SIG-M5 (cell line): ENCODE measurements around the gene BHMT2.

Experiments used
- DNase-seq: peaks from one replicate; lab custom pipeline; 2025; lab: John Stamatoyannopoulos, UW

Gene BHMT2

GRCh38 chr5:79062436-79062835, 7.1 kb upstream of the BHMT2 start:
- no peak for DNase-seq

GRCh38 chr5:79070350-79070667, 742 bp downstream of the BHMT2 start:
- no peak for DNase-seq

GRCh38 chr5:79074641-79075040, 5.1 kb downstream of the BHMT2 start:
- no peak for DNase-seq

- no peak for DNase-seq
These were observed 6.3 kb downstream of the BHMT2 start for GRCh38 chr5:79075646-79076426.

- DNase-seq = no peak
These were observed 7.3 kb downstream of the BHMT2 start for GRCh38 chr5:79076819-79077218.

GRCh38 chr5:79077680-79078365, 8.3 kb downstream of the BHMT2 start:
- DNase-seq = no peak

GRCh38 chr5:79080804-79081203, 11.2 kb downstream of the BHMT2 start:
- DNase-seq = no peak

- no peak for DNase-seq
These were observed 12.2 kb downstream of the BHMT2 start for GRCh38 chr5:79081779-79082178.

GRCh38 chr5:79086116-79086515, 16.5 kb downstream of the BHMT2 start:
- DNase-seq = no peak

GRCh38 chr5:79088507-79088906, 18.9 kb downstream of the BHMT2 start:
- DNase-seq = no peak

GRCh38 chr5:79091064-79091463, 21.5 kb downstream of the BHMT2 start:
- no peak for DNase-seq

- DNase-seq = no peak
These were observed 24.2 kb downstream of the BHMT2 start for GRCh38 chr5:79093762-79094161.

- DNase-seq = no peak
These were observed 36.3 kb downstream of the BHMT2 start for GRCh38 chr5:79105868-79106267.

- no peak for DNase-seq
These were observed 37.6 kb downstream of the BHMT2 start for GRCh38 chr5:79107020-79107796.

- no peak for DNase-seq
These were observed 38.5 kb downstream of the BHMT2 start for GRCh38 chr5:79108086-79108485.

GRCh38 chr5:79108792-79109191, 39.2 kb downstream of the BHMT2 start:
- DNase-seq = no peak

- no peak for DNase-seq
These were observed 40.2 kb downstream of the BHMT2 start for GRCh38 chr5:79109527-79110492.

- DNase-seq = no peak
These were observed 41.9 kb downstream of the BHMT2 start, which contains the start of gene BHMT for GRCh38 chr5:79111387-79111959. Gene BHMT (plus strand): TSS chr5:79111809. CDS start chr5:79111886, 77 bp downstream.

- DNase-seq = no peak
These were observed 42.6 kb downstream of the BHMT2 start for GRCh38 chr5:79111960-79112702.

GRCh38 chr5:79112703-79113058, 43.1 kb downstream of the BHMT2 start:
- no peak for DNase-seq

- no peak for DNase-seq
These were observed 49.9 kb downstream of the BHMT2 start for GRCh38 chr5:79119486-79119885.
